Panc1 (cell line): ENCODE data around the gene EXOC3L1. TPM values are rescaled to one million over a fixed set of nuclear protein-coding genes. Genes with fewer than 3 reads are reported as not detected.

Experiments
- ATAC-seq: fragments of 200-7000 bp; cut with Tn5 transposase; 2 replicates; pipeline ENCODE4 v1.9.1; 2020; ENCODE audit warnings: mild to moderate bottlenecking, moderate library complexity
- BruUV-seq: library from RNA; stranded (reverse); fragments of 400-500 nt; replicated peaks from 2 replicates; lab custom pipeline; 2021; lab: Mats Ljungman, UMichigan
- CTCF ChIA-PET: fragments of 300-600 bp; sonication (Branson Sonifier 250); formaldehyde crosslinking; loops from one replicate; lab custom pipeline; 2022; ENCODE audit warnings: antibody characterized with exemption; lab: Charles Lee
- POLR2A ChIA-PET: fragments of 300-600 bp; sonication (Branson Sonifier 250); formaldehyde crosslinking; loops from one replicate; lab custom pipeline; 2022; ENCODE audit warnings: antibody characterized with exemption; lab: Charles Lee
- DNase-seq: peaks from one replicate; pipeline ENCODE4 v3.0.0-alpha.2; 2010; ENCODE audit warnings: low read depth, low spot score
- H3K27ac ChIP-seq: 2 replicates; pipeline ENCODE4 v1.5.1; 2011; ENCODE audit warnings: mild to moderate bottlenecking, low read length, inconsistent platforms
- H3K27me3 ChIP-seq: fragments of 200-500 bp; sonication (Bioruptor generic); 2 replicates; pipeline ENCODE4 v1.6.0; 2014; ENCODE audit warnings: low read length, inconsistent platforms; ENCODE audit not compliant: control insufficient read depth, insufficient read depth
- H3K36me3 ChIP-seq: fragments of 200-500 bp; sonication (Bioruptor generic); 2 replicates; pipeline ENCODE4 v1.5.1; 2014; ENCODE audit warnings: inconsistent platforms, mild to moderate bottlenecking, low read length, moderate library complexity; ENCODE audit not compliant: control insufficient read depth, insufficient read depth
- H3K4me1 ChIP-seq: 2 replicates; pipeline ENCODE4 v1.5.1; 2011; ENCODE audit warnings: inconsistent platforms, mild to moderate bottlenecking, low read length, moderate library complexity; ENCODE audit not compliant: control insufficient read depth, insufficient read depth
- H3K4me3 ChIP-seq, 2 experiments: 2 replicates each; pipeline ENCODE4 v1.5.1; 2011 to 2012; ENCODE audit warnings: low read depth in 2 of 2, low read length in 2 of 2, mild to moderate bottlenecking in 2 of 2, inconsistent platforms in 1 of 2, moderate library complexity in 1 of 2
- H3K9me3 ChIP-seq: fragments of 200-500 bp; sonication (Bioruptor generic); 2 replicates; pipeline ENCODE4 v1.5.1; 2014; ENCODE audit warnings: low read depth, mild to moderate bottlenecking, inconsistent platforms, low read length, moderate library complexity; ENCODE audit not compliant: control insufficient read depth, insufficient read depth
- CTCF ChIP-seq: fragments of 450-650 bp; IDR thresholded peaks from 2 replicates; pipeline ENCODE4 v1.5.1; 2017; ENCODE audit warnings: mild to moderate bottlenecking
- POLR2AphosphoS5 ChIP-seq: IDR thresholded peaks from 2 replicates; pipeline ENCODE4 v1.6.1; 2012; ENCODE audit warnings: mild to moderate bottlenecking, low read depth, low read length, moderate library complexity
- REST ChIP-seq, 2 experiments: IDR thresholded peaks; 2 replicates each; pipeline ENCODE4 v1.6.1; 2011 to 2012; ENCODE audit warnings: low read depth in 2 of 2, control low read depth in 1 of 2, low read length in 1 of 2, mild to moderate bottlenecking in 1 of 2, moderate library complexity in 1 of 2; ENCODE audit not compliant: insufficient read depth in 1 of 2
- SIN3A ChIP-seq: IDR thresholded peaks from 2 replicates; pipeline ENCODE4 v1.6.1; 2012; ENCODE audit warnings: low read depth, mild to moderate bottlenecking, low read length, moderate library complexity, borderline replicate concordance; ENCODE audit not compliant: insufficient read depth
- TCF7L2 ChIP-seq: IDR thresholded peaks from 2 replicates; pipeline ENCODE4 v1.6.1; 2011; ENCODE audit warnings: mild to moderate bottlenecking, low read depth, low read length, inconsistent platforms
- in situ Hi-C: cut with HindIII; loops from 2 replicates; pipeline ENCODE4 v1.10.0; 2016; ENCODE audit warnings: low sequenced_read_pairs, low pct_unique_long_range_greater_than_20kb
- intact Hi-C: fragments of 100-400 bp; cut with micrococcal nuclease; formaldehyde crosslinking; loops from one replicate; pipeline ENCODE4 v1.10.0; 2022; ENCODE audit not compliant: unreplicated experiment
- total RNA-seq: library from RNA; stranded (reverse); gene quantifications from one replicate; pipeline ENCODE4 v1.2.1, GENCODE V29; 2021; ENCODE audit not compliant: unreplicated experiment

EXOC3L1 gene
- total RNA-seq, 1 experiment from 2014 or later: 0.41 TPM

- no peak for DNase-seq
- Histone ChIP-seq H3K36me3 (peaks cover under 1% of the 10 kb centered on the region; the same call in 1 of the 2 replicates), H3K4me3 (peak overlapping the region; percentile 38 to 48), H3K27me3 (no peaks in the 10 kb centered on the region), H3K4me1 (peaks cover 11% of the 10 kb centered on the region; the same call in 1 of the 2 replicates), H3K27ac (no peak overlapping the region), H3K9me3 (no peaks in the 10 kb centered on the region)
- TF ChIP-seq REST (IDR thresholded peaks at IDR 0.05; ENCODE audit: insufficient read depth in 1 of 2, low read depth in 2 of 2, low read length in 1 of 2) (peak in 1 of 2 experiments; percentile 10; a peak in 1 of 4 replicates), TCF7L2 (no peak), POLR2AphosphoS5 (peak; percentile 22; the same call in 1 of the 2 replicates)
- ATAC-seq: peak; percentile 55
- ChIA-PET CTCF (no interaction called here), POLR2A (no interaction called here)
- in situ Hi-C loops: no loop called here
- intact Hi-C loops: no loop called here
- BruUV-seq: no TSS peak
Observed at GRCh38 chr16:67177743-67178699, 11.9 kb downstream of the EXOC3L1 start.

- no peak overlapping the region for H3K27ac ChIP-seq
- ATAC-seq (no peak), DNase-seq (no peak)
- no peaks in the 10 kb centered on the region for H3K9me3 ChIP-seq
- POLR2A ChIA-PET: interaction anchor here (0.6 kb wide), 1 partner anchor 57 kb away, joined by 14 read pairs; no protein-coding TSS in a partner anchor
- H3K4me3 ChIP-seq: no peak overlapping the region
- H3K27me3 ChIP-seq: no peaks in the 10 kb centered on the region
- no TSS peak for BruUV-seq
- 0 out of 2 replicates have a peak, but pooled peaks have one; percentile 27 for TF ChIP-seq POLR2AphosphoS5
- no peak for TF ChIP-seq SIN3A
- no peak for TF ChIP-seq TCF7L2
- TF ChIP-seq REST (IDR thresholded peaks at IDR 0.05; ENCODE audit: insufficient read depth in 1 of 2, low read depth in 2 of 2, low read length in 1 of 2): no peak
- no peak for TF ChIP-seq CTCF
- CTCF ChIA-PET: no interaction called here
- H3K36me3 ChIP-seq: no peaks in the 10 kb centered on the region; the same call in 1 of the 2 replicates
- 0 out of 2 replicates have a peak, but pooled peaks cover 4% of the 10 kb centered on the region for H3K4me1 ChIP-seq
- intact Hi-C loops: no loop called here
- in situ Hi-C loops: no loop called here
Observed at GRCh38 chr16:67176662-67177061, 13.3 kb downstream of the EXOC3L1 start.
